Measurements from ENCODE around the gene EVC2. TPM values are rescaled to one million over a fixed set of nuclear protein-coding genes. Genes with fewer than 3 reads are reported as not detected.

The EVC2 gene
- total RNA-seq, 6 experiments from 2014 or later: 0.24 to 0.93 (median 0.53) TPM

DNA sequence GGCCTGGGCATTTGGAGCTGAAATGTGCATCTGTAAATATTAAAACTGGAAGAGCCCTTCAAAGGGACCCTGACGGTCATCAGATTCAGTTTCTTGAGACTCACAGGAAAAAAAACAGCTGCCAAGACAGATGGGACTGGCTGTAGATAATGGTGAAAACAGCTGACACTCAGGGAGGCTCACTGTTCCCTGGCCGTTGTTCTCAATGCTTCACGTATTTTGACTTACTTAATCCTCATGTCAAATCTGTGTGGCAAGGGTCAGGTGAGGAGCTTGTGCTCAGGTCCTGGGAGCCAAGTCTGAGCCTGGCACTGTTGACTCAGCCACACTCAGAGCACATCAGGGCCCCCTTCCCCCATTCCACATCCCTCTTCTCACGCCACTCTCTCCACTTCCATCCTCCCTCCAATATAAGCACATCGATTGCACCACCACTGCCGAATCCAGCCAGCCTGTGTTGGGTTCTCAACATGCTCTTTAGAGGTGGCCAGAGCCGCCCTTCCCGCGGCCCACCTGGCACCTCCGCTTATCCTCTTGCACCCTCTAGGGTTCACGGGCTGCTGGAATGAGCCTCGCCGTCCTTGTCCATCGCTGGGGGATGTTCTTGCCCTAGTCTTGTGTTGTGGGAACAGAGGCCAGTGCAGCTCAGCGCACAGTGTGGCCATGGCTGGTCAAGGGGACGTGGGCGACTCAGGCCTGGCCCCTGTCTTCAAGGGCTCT is 42.7 kb upstream of the EVC2 start:
- no peak overlapping the region for H3K27ac ChIP-seq
- no peak overlapping the region for H3K4me3 ChIP-seq
- 61% methylated on average over 12 of the region's 17 CpGs for WGBS (ENCODE audit: insufficient coverage, low coverage, low lambda C conversion rate, missing lambda C conversion rate)
- TF ChIP-seq, protein P1, sequence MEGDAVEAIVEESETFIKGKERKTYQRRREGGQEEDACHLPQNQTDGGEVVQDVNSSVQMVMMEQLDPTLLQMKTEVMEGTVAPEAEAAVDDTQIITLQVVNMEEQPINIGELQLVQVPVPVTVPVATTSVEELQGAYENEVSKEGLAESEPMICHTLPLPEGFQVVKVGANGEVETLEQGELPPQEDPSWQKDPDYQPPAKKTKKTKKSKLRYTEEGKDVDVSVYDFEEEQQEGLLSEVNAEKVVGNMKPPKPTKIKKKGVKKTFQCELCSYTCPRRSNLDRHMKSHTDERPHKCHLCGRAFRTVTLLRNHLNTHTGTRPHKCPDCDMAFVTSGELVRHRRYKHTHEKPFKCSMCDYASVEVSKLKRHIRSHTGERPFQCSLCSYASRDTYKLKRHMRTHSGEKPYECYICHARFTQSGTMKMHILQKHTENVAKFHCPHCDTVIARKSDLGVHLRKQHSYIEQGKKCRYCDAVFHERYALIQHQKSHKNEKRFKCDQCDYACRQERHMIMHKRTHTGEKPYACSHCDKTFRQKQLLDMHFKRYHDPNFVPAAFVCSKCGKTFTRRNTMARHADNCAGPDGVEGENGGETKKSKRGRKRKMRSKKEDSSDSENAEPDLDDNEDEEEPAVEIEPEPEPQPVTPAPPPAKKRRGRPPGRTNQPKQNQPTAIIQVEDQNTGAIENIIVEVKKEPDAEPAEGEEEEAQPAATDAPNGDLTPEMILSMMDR (IDR thresholded peaks at IDR 0.05): no peak
- no peak for TF ChIP-seq POLR2A (IDR thresholded peaks at IDR 0.05)
- no peaks in the 10 kb centered on the region for H3K36me3 ChIP-seq
- no peak for DNase-seq
- intact Hi-C loops (cut with DNase I): no loop called here
- no peak for ATAC-seq
- H3K27me3 ChIP-seq: no peaks in the 10 kb centered on the region
- no peaks in the 10 kb centered on the region for H3K4me1 ChIP-seq
- no peaks in the 10 kb centered on the region for H3K9me3 ChIP-seq

DNA sequence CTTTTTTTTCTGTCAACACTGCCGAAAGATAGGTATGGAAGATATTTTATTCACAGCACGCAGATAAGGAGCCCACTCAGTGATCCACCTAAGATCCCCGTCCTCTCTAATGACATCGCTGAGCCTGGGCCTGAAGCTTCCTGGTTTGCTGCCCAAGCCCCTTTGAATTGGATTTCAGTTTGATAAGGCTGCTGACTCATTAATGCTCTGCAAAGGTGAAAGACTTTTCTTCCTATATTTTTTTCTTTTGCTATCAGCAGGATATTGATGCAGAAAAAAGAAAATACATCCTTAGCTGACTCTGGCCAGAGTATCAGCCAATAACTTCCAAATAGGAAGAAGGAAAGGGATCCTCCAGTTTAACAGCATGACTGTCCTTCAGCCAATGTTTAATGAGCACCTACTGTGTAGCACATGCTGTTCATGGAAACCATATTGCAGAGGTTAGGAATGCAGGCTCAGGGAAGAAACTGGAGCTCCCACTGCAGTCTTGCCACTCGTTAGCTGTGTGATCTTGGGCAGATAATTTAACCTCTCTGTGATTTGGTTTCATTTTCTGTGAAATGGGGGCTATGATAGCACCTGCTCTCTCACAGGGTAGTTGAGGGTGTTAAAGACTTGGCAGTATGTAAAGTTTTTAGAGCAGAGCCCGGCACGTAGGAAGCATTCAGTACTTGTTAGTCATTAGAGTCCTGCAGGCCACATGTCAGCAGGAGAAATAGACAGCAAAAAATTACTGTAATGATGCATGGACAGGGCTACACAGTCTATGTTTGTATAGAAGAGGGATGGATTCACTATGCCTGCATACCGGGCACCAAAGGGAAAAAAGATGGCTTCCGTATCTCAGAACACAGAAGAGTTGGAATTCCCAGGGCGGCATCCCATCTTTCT is 41.9 kb upstream of the EVC2 start:
- no peaks in the 10 kb centered on the region for H3K4me1 ChIP-seq
- 75% methylated on average over 10 of the region's 10 CpGs for WGBS (ENCODE audit: insufficient coverage, low coverage, low lambda C conversion rate, missing lambda C conversion rate)
- ATAC-seq (no peak), DNase-seq (no peak)
- H3K27me3 ChIP-seq: no peaks in the 10 kb centered on the region
- no peak overlapping the region for H3K4me3 ChIP-seq
- intact Hi-C loops (cut with DNase I): no loop called here
- H3K36me3 ChIP-seq: no peaks in the 10 kb centered on the region
- H3K27ac ChIP-seq: no peak overlapping the region
- TF ChIP-seq POLR2A (IDR thresholded peaks at IDR 0.05): no peak
- TF ChIP-seq, protein P1 (IDR thresholded peaks at IDR 0.05): no peak
- H3K9me3 ChIP-seq: no peaks in the 10 kb centered on the region

DNA sequence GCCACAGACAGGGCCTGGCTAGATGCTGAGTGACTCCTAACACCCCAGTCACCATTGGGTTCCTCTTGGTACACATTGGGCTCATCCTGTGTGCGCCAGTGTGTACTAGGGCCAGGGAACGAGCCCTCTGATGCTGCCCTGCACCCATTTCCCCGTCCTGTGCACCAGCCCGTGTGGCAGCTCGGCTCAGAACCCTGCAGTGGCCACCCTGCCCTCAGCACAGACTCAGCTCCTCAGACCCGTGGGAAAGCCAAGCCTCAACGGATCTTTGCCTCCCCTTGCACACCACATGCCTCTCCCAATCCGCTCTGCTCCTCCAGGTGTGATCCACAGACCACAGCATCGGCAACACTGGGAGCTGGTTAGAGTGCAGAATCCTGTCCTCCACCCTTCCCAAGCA is 41.2 kb upstream of the EVC2 start:
- DNase-seq (no peak), ATAC-seq (no peak)
- 76% methylated on average over 4 of the region's 9 CpGs for WGBS (ENCODE audit: insufficient coverage, low coverage, low lambda C conversion rate, missing lambda C conversion rate)
- Histone ChIP-seq H3K27me3 (no peaks in the 10 kb centered on the region), H3K4me3 (no peak overlapping the region), H3K9me3 (no peaks in the 10 kb centered on the region), H3K36me3 (no peaks in the 10 kb centered on the region), H3K27ac (no peak overlapping the region), H3K4me1 (no peaks in the 10 kb centered on the region)
- no peak for TF ChIP-seq POLR2A (IDR thresholded peaks at IDR 0.05)
- TF ChIP-seq, protein P1 (IDR thresholded peaks at IDR 0.05): no peak
- intact Hi-C loops (cut with DNase I): no loop called here

DNA sequence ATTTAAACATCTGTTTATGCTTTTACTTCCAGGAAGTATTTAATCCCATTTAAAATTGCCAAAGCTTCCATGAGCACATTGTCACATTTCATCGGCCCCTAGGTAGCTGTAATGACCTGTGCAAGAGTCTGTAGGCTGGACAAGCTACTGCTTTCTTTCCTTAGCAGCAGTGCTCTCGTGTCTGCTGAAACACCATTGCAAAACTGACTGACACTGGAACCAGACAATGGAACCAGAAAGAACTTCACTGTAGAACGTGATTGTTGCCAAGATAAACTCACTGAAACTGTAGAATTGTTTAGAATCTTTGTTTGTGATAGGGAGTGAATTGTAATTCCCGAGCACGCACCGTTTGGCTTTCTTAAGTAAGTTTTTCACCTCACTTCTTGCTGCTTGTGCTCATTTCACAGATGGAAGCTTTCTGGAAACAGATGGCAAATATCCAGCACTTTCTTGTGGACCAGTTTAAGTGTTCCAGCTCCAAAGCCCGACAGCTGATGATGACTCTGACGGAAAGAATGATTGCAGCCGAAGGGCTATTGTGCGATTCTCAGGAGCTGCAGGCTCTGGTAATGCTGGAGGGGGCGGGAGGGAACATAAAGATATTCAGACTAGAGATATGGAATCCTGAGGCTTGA is 39.5 kb upstream of the EVC2 start:
- DNase-seq (no peak), ATAC-seq (no peak)
- Histone ChIP-seq H3K9me3 (no peaks in the 10 kb centered on the region), H3K27ac (no peak overlapping the region), H3K36me3 (no peaks in the 10 kb centered on the region), H3K4me3 (no peak overlapping the region), H3K27me3 (no peaks in the 10 kb centered on the region), H3K4me1 (no peaks in the 10 kb centered on the region)
- TF ChIP-seq, protein P1 (IDR thresholded peaks at IDR 0.05): no peak
- no peak for TF ChIP-seq POLR2A (IDR thresholded peaks at IDR 0.05)
- intact Hi-C loops (cut with DNase I): no loop called here
- WGBS (ENCODE audit: insufficient coverage, low coverage, low lambda C conversion rate, missing lambda C conversion rate): 46% methylated on average over 10 of the region's 11 CpGs
